LNCAP (cell line): ENCODE data around the gene SOBP.

Experiments
- TF ChIP-seq, protein P1 (sequence below): fragments of 450-650 bp; IDR thresholded peaks from 2 replicates; pipeline ENCODE4 v1.5.1; 2017; ENCODE audit warnings: mild to moderate bottlenecking

The SOBP gene

DNA sequence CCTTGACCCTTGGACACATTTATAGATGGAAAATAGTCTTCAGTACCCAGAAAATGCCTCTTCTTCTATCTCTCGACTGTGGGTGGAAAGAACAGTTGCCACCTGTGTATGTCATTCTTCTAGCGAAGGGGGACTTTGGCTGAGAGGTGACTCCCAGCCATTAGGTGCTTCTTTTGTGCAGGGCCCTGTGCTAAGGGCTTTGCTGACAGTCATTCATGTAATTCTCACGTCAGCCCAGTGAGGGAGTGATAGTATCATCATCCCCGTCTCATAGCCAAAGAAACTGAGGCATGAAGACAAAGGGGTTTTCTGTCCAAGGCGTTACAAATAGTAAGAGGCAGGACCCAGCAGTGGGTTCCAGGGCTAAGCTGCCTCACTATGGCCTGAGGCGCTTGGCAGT lies 173.4 kb downstream of the SOBP start:
- TF ChIP-seq, protein P1, sequence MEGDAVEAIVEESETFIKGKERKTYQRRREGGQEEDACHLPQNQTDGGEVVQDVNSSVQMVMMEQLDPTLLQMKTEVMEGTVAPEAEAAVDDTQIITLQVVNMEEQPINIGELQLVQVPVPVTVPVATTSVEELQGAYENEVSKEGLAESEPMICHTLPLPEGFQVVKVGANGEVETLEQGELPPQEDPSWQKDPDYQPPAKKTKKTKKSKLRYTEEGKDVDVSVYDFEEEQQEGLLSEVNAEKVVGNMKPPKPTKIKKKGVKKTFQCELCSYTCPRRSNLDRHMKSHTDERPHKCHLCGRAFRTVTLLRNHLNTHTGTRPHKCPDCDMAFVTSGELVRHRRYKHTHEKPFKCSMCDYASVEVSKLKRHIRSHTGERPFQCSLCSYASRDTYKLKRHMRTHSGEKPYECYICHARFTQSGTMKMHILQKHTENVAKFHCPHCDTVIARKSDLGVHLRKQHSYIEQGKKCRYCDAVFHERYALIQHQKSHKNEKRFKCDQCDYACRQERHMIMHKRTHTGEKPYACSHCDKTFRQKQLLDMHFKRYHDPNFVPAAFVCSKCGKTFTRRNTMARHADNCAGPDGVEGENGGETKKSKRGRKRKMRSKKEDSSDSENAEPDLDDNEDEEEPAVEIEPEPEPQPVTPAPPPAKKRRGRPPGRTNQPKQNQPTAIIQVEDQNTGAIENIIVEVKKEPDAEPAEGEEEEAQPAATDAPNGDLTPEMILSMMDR, result no peak

GRCh38 chr6:107665382-107665781 lies 175.5 kb downstream of the SOBP start:
- TF ChIP-seq, protein P1, result no peak

GRCh38 chr6:107666084-107666980 lies 176.4 kb downstream of the SOBP start:
- TF ChIP-seq, protein P1, result no peak

- TF ChIP-seq, protein P1, result no peak
These were observed 177.2 kb downstream of the SOBP start for GRCh38 chr6:107666981-107667601.

DNA sequence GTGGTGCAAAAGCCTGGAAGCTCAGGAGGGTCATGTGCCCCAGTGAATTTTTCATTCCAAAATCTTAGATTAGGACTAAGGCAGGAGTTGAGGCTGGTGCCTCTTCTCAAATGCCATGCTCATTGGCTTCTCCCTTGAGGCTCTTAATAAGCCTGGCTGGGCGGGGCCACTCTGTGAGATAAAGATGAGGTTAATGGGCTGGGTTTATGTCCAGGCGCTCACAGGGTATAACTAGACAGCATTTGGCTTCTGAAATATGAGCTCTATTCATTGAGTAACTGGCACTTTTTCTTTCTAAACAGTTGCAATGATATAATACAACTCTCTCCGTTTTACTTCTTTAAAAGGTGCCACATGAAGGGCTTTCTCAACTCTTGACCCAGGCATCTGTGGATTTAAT lies 177.9 kb downstream of the SOBP start:
- TF ChIP-seq, protein P1, result no peak

DNA sequence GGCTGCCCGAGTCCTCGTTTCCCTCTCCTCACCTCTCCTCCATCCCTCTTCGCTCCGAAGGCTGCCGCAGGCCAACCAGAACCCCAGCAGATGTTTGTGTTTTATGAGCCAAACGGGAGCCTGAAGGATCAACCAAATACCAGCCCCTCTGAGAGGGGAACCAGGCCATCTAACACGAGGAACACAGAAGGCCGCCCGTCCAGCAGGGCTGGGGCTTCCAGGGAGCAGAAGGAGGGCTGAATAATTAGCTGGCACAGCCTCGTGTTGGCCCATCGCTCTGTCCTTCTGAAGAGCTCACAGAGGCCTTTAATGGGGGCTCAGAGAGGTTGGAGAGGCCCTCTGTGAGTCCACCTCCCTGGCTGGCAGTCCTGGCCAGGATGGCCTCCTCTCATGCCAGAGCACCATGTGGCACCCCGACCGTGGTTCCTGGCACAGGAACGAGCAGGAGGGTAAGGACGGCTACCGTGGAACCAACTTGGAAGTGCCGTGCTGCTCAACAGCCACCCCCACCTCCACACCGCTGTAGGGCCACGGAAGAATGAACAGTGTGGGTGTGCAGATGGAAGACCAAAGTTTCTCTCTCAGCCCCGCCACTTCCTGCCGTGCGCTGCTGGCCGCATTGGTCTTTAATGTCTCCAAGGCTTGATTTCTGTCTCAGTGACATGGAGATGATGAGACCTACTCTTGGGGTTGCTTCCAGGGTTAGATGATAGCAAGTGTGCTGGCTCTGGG lies 179.0 kb downstream of the SOBP start:
- TF ChIP-seq, protein P1, result no peak

DNA sequence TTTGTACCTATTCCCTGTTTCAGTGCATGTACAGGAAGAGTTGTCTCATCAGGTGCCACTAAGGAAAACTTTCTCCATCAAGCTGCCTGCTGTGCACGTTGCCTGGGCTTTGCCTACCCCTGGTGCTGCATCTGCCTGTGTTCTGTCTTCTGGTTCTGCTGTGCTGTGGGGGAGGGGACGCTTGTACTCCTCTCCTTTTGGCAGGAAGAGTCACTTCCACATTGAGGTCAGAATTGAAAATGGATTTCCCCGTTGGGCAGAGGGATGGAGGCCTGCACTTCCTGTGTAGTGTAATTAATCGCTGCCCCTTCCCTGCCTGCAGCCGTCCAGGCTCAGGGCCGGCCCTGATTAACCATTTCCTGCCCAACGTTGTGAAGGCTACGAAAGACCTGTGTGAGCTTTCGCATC lies 180.9 kb downstream of the SOBP start:
- TF ChIP-seq, protein P1, result no peak
